K562 (cell line): ENCODE measurements around the gene CIP2A. TPM values are rescaled to one million over a fixed set of nuclear protein-coding genes. Genes with fewer than 3 reads are reported as not detected.

Experiments
- FOS ChIP-seq: IDR thresholded peaks from 3 replicates; pipeline ENCODE4 v1.6.1; 2011; ENCODE audit not compliant: insufficient read length; ENCODE audit errors: extremely low read depth
- HLTF ChIP-seq: fragments of 450-650 bp; IDR thresholded peaks from 2 replicates; pipeline ENCODE4 v1.6.1; 2016
- NCOA4 ChIP-seq: fragments of 450-650 bp; IDR thresholded peaks from 2 replicates; pipeline ENCODE4 v1.6.1; 2018; ENCODE audit warnings: mild to moderate bottlenecking; ENCODE audit not compliant: partially characterized antibody
- PHB2 ChIP-seq: fragments of 450-650 bp; IDR thresholded peaks from 2 replicates; pipeline ENCODE4 v1.6.1; 2017; ENCODE audit warnings: low read depth
- RCOR1 ChIP-seq, 2 experiments: IDR thresholded peaks; 2 replicates each; pipeline ENCODE4 v1.6.1; 2012; ENCODE audit warnings: low read depth in 2 of 2, low read length in 2 of 2, borderline replicate concordance in 1 of 2, improper control_type of control experiment in 1 of 2
- U2AF1 ChIP-seq: fragments of 200-400 bp; formaldehyde crosslinking; optimal IDR thresholded peaks from 2 replicates; pipeline ENCODE3; 2017; ENCODE audit warnings: mild to moderate bottlenecking, low read depth, low read length, moderate library complexity
- ZNF707 ChIP-seq: fragments of 250-450 bp; sonication (Bioruptor Pico); conservative IDR thresholded peaks from 2 replicates; pipeline ENCODE4 v1.8.0; 2022; ENCODE audit warnings: inconsistent platforms, mild to moderate bottlenecking, moderate library complexity
- ZNF77 ChIP-seq: fragments of 250-450 bp; sonication (Bioruptor Pico); IDR thresholded peaks from 2 replicates; pipeline ENCODE4 v1.5.0; 2020
- polyA plus RNA-seq, 8 experiments: library from polyadenylated mRNA; depleted of rRNA in 4 of 8; stranded (reverse) in 5 of 8; unstranded in 3 of 8; fragments of >200 nt; fragmentation: Nextera tagmentation in 2 of 8; fragmentation: Illumina TruSeq in 1 of 8; extraction: Ambion mirVana in 2 of 8; extraction: Trizol in 1 of 8; gene quantifications; 2 replicates each; pipeline versions ENCODE4 v1.2.1 to v1.2.3, GENCODE V29; 2011 to 2014; ENCODE audit warnings: inconsistent platforms in 1 of 8, missing spikeins in 1 of 8
- total RNA-seq, 7 experiments: library from RNA; depleted of rRNA in 6 of 7; stranded (reverse); fragments of >200 nt in 6 of 7; fragmentation: Illumina TruSeq in 2 of 7; extraction: Trizol in 2 of 7; gene quantifications; 2 replicates each; pipeline versions ENCODE4 v1.2.1 to v1.2.3, GENCODE V29; 2011 to 2021; ENCODE audit warnings: low replicate concordance in 1 of 7
- TF ChIP-seq, protein P1 (sequence below), 2 experiments: fragments of 450-650 bp in 1 of 2; sonication (generic) in 1 of 2; formaldehyde crosslinking in 1 of 2; IDR thresholded peaks; 2 replicates each; pipeline versions ENCODE4 v1.7.1 to v1.9.0; 2016 to 2022; ENCODE audit warnings: inconsistent platforms in 1 of 2, mild to moderate bottlenecking in 1 of 2, missing genetic modification reagents in 1 of 2
- TF ChIP-seq, protein P2 (sequence below): fragments of 250-450 bp; sonication (Bioruptor Pico); IDR thresholded peaks from 2 replicates; pipeline ENCODE4 v1.8.0; 2021; ENCODE audit warnings: mild to moderate bottlenecking, moderate library complexity
- TF ChIP-seq, protein P3 (sequence below): fragments of 250-450 bp; sonication (Bioruptor Pico); IDR thresholded peaks from 2 replicates; pipeline ENCODE4 v1.5.0; 2021
- TF ChIP-seq, protein P4 (sequence below): sonication (generic); formaldehyde crosslinking; IDR thresholded peaks from 2 replicates; pipeline ENCODE4 v1.8.0; 2022; ENCODE audit warnings: missing genetic modification reagents, mild to moderate bottlenecking, borderline replicate concordance
- TF ChIP-seq, protein P5 (sequence below): fragments of 250-450 bp; sonication (Bioruptor Pico); IDR thresholded peaks from 2 replicates; pipeline ENCODE4 v1.8.0; 2022; ENCODE audit warnings: moderate library complexity, mild to moderate bottlenecking, inconsistent platforms

The CIP2A gene
- total and polyA plus RNA-seq, 9 of the 15 experiments (the other 6 are each of a cell fraction or from before 2014, with no cell fraction given), result 10.5 to 41.7 (median 31.5) TPM

DNA sequence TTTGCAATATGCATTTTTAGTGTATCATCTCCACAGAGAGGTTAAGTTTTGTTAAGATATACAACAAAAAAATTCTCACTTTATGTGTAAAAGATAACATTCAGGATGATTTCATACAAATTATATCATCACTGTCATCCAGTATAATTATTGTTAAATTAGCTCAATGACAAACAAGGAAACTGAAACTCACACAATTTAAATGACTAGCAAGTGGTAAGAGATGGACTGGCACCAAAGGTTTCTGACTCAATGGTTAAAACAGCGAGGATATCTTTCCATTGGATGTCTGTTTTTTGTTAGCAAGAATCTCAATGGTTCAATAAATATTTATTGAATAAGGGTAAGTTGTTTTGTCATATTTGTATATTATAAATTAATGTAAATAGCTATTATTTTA is 22.6 kb downstream of the CIP2A start (continued):
- TF ChIP-seq, protein P1, sequence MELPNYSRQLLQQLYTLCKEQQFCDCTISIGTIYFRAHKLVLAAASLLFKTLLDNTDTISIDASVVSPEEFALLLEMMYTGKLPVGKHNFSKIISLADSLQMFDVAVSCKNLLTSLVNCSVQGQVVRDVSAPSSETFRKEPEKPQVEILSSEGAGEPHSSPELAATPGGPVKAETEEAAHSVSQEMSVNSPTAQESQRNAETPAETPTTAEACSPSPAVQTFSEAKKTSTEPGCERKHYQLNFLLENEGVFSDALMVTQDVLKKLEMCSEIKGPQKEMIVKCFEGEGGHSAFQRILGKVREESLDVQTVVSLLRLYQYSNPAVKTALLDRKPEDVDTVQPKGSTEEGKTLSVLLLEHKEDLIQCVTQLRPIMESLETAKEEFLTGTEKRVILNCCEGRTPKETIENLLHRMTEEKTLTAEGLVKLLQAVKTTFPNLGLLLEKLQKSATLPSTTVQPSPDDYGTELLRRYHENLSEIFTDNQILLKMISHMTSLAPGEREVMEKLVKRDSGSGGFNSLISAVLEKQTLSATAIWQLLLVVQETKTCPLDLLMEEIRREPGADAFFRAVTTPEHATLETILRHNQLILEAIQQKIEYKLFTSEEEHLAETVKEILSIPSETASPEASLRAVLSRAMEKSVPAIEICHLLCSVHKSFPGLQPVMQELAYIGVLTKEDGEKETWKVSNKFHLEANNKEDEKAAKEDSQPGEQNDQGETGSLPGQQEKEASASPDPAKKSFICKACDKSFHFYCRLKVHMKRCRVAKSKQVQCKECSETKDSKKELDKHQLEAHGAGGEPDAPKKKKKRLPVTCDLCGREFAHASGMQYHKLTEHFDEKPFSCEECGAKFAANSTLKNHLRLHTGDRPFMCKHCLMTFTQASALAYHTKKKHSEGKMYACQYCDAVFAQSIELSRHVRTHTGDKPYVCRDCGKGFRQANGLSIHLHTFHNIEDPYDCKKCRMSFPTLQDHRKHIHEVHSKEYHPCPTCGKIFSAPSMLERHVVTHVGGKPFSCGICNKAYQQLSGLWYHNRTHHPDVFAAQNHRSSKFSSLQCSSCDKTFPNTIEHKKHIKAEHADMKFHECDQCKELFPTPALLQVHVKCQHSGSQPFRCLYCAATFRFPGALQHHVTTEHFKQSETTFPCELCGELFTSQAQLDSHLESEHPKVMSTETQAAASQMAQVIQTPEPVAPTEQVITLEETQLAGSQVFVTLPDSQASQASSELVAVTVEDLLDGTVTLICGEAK (IDR thresholded peaks at IDR 0.05), result no peak
- TF ChIP-seq, protein P1 (CRISPR knock-in tag; IDR thresholded peaks at IDR 0.05), result no peak
- TF ChIP-seq, protein P2, sequence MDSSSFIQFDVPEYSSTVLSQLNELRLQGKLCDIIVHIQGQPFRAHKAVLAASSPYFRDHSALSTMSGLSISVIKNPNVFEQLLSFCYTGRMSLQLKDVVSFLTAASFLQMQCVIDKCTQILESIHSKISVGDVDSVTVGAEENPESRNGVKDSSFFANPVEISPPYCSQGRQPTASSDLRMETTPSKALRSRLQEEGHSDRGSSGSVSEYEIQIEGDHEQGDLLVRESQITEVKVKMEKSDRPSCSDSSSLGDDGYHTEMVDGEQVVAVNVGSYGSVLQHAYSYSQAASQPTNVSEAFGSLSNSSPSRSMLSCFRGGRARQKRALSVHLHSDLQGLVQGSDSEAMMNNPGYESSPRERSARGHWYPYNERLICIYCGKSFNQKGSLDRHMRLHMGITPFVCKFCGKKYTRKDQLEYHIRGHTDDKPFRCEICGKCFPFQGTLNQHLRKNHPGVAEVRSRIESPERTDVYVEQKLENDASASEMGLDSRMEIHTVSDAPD, result no peak
- TF ChIP-seq ZNF707 (no peak), ZNF77 (CRISPR knock-in tag) (no peak), U2AF1 (no peak), PHB2 (no peak), HLTF (no peak), RCOR1 (IDR thresholded peaks at IDR 0.05; ENCODE audit: borderline replicate concordance in 1 of 2, low read depth in 2 of 2, low read length in 2 of 2) (no peak), NCOA4 (no peak), FOS (no peak)
- TF ChIP-seq, protein P3, sequence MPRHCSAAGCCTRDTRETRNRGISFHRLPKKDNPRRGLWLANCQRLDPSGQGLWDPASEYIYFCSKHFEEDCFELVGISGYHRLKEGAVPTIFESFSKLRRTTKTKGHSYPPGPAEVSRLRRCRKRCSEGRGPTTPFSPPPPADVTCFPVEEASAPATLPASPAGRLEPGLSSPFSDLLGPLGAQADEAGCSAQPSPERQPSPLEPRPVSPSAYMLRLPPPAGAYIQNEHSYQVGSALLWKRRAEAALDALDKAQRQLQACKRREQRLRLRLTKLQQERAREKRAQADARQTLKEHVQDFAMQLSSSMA (CRISPR knock-in tag), result no peak
- TF ChIP-seq, protein P4, sequence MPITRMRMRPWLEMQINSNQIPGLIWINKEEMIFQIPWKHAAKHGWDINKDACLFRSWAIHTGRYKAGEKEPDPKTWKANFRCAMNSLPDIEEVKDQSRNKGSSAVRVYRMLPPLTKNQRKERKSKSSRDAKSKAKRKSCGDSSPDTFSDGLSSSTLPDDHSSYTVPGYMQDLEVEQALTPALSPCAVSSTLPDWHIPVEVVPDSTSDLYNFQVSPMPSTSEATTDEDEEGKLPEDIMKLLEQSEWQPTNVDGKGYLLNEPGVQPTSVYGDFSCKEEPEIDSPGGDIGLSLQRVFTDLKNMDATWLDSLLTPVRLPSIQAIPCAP, result no peak
- TF ChIP-seq, protein P5, sequence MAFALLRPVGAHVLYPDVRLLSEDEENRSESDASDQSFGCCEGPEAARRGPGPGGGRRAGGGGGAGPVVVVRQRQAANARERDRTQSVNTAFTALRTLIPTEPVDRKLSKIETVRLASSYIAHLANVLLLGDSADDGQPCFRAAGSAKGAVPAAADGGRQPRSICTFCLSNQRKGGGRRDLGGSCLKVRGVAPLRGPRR (CRISPR knock-in tag), result no peak
